T-helper 2 cell treated with Interferon-gamma antibody and Interleukin-4, amounts not matched to agents 100 ng/mL and 5 ng/mL, for 36 hours (primary cell): ENCODE data around the gene ASAP3. TPM values are rescaled to one million over a fixed set of nuclear protein-coding genes. Genes with fewer than 3 reads are reported as not detected.
"Not testable (repeated sequence)": the region's sequence is repeated elsewhere in the genome, so short reads cannot be mapped to it uniquely, and the experiment has no call there.

ENCODE experiments used
- intact Hi-C: fragments of 100-400 bp; cut with micrococcal nuclease; formaldehyde crosslinking; loops from one replicate; pipeline ENCODE4 v1.15.1; 2023
- total RNA-seq: library from RNA; stranded (reverse); gene quantifications from 2 replicates; pipeline ENCODE4 v1.2.3, GENCODE V29; 2022

Gene ASAP3
- total RNA-seq, 1 donor from 2014 or later: 0.86 TPM

DNA sequence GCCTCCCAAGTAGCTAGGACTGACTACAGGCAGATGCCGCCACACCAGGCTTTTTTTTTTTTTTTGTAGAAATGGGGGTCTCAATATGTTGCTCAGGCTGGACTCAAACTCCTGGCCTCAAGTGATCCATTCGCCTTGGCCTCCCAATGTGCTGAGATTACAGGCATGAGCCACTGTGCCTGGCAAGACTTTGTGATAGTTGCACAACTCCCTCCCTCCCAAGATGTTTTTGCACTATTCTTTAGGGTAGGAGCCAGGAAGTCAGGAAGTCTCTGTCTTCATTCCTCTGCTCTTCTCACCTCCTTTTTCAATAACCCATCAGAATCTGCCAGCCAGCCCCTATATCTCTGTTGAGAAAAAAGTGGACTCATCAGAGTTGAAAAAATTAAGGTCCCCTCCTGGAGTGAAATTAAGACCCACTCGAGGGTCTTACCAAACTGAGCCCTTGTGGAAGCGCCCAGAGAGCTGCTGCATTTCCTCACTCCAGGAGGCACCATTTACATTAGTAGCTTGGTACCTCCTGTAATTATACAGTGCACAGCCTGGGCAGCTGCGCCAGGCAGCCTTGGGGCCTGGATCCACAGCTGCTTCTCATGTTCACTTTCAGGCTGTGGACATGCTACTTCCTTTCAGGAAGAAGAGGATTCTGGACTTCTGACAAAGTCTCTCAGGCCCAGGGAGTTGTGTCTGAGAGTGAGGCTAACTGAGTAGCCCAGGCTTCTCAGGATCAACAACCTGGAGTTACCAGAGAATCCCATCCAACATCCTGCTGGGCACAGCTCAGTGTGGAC lies 83.5 kb downstream of the ASAP3 start:
- intact Hi-C loops: loop anchor here (5.0 kb wide), 1 partner anchor 33 kb away; the partner anchor contains the start of gene ZNF436

DNA sequence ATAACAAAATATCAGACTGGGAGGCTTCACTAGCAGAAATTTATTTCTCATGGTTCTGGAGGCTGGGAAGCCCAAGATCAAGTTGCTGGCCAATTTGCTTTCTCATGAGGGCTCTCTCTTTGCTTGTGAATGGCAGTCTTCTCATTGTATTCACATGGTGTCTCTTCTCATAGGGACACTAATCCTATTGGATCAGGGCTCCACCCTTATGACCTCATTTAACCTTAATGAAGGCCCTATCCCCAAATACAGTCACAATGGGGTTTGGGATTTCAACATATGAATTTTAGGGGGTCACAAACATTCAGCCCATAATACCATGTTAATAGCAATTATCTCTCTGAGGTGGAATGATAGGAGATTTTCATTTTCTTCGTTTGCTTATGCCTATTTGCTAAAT lies 84.8 kb downstream of the ASAP3 start:
- intact Hi-C loops: no loop called here

DNA sequence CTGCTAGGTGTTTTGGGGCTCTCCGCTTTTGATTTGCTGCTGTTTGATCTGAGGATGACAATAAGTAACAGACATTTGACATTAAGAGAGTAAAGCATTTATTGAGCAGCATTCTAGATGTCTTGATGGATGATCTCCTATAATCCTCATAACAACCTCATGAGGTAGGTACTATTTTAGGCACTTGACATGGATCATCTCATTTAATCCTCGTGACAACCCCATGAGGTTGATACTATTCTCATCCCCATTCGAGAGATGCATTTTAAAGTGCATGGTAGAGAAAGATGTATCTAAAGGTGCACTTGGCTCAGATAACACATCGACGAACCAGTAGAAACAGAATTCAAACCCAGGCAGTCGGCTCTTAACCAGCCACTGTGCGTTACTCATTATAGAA lies 86.1 kb downstream of the ASAP3 start:
- intact Hi-C loops: no loop called here

DNA sequence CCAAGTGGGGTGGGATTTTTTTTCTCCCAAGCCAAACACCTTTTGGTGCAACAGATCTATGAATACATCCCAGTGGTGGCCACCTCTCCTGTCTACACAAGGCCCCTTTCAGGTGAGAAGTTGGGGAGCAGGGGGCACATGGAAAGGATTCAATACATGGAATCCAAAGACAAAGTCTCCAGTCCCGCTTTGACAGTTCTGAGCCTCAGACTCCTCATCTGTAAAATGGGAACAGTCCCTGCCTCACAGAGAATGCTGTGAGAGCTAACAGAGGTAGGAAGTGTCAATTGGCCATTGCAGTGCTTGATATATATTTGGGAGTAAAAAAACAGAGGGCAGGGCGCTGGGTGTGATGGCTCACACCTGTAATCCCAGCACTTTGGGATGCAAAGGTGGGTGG lies 87.6 kb downstream of the ASAP3 start:
- intact Hi-C loops: no loop called here

DNA sequence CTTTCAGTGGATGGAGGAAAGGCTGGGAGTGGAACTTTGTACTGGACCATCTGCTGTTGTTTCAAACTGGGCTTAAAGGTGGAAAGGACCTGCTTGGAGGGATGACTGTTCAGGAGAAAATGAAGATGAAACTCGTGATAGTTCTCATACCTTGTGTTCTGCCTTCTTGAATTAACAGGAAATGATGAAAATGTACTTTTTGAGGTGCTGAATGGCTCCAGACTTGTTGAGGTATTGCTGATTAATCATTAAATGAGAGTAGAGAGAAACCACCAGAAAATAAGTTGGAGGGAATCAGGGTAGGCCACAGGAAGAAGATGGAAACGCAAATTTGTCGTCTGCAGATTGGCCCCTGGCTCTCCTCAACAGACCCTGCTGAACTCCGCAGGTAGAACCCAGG lies 88.1 kb downstream of the ASAP3 start:
- intact Hi-C loops: no loop called here

DNA sequence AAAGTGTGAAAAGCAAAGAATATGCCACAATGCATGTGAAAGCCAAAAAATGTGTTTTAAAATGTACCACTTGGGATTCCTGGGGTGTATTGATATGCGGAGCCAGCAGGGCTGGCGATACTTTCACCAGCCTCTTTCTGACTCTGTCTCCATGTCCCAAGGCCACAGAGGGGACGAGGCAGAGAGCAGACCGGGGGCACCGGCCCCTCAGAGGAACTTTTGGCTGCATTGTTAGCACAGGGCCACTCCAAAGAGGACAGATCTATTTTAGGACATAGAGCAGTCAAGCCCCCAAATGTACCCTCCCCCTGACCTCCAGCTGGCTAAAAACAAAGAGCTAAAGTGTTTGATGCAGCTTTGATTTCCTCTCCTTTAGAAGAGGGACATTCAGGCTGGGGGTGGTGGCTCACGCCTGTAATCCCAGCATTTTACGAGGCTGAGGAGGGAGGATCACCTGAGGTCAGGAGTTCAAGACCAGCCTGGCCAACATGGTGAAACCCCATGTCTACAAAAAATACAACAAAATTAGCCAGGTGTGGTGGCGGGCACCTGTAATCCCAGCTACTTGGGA lies 88.7 kb downstream of the ASAP3 start:
- intact Hi-C loops: no loop called here

DNA sequence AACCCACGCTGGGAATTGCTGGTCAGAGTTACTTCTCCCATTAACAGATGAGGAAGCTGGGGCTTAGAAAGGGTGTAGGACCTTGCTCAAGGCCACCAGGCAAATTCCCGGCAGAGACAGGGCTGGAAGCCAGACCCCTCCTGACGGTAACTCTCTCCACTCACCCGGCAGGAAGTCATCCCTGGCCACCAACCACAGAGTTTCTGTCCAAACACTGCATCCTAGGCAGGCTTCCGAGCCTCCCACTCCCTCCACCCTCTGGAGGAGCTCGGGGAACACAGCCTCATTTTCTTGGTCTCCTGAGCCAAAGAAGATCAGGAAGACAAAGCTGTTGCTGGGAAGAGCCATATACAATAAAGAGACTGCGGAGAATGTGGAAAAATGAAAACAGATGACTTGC lies 89.3 kb downstream of the ASAP3 start:
- intact Hi-C loops: no loop called here

DNA sequence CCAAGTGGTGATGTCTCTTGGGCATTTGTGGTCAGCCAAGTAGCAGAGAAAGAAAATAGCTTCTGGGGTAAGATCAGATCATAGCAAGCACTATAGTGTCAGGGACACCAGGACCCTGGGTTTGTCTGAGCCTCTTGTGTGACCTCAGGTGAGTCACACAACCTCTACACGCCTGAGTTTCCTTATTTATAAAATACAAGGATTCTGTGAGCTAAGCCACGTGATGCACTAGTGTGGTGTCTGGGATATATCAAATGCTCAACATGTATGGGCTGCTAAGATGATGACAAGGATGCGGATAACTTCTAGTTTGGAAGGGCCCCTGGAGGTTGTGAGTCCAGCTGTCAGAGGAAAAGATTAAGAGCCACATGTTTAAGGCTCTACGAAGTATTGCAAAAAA lies 89.8 kb downstream of the ASAP3 start:
- intact Hi-C loops: no loop called here

DNA sequence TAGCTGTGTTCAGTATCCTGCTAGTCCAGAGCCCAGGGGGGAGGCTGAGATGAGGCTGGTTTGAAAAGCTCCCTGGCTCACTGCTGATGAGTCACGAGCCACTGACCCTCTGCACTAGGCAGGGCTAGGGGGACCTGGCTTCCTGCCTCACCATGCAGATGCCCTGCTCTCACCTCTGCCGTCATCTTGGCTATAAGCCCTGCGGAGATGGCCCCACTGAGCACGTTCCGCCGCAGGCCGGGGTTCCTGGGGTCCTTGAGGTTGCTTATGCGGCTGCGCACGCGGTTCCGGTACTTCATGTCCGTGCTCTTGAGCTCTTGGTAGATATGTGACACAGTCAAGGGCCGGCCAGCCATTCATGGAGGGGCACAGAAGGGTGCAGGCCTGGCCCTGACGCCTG lies 90.3 kb downstream of the ASAP3 start:
- intact Hi-C loops: no loop called here

DNA sequence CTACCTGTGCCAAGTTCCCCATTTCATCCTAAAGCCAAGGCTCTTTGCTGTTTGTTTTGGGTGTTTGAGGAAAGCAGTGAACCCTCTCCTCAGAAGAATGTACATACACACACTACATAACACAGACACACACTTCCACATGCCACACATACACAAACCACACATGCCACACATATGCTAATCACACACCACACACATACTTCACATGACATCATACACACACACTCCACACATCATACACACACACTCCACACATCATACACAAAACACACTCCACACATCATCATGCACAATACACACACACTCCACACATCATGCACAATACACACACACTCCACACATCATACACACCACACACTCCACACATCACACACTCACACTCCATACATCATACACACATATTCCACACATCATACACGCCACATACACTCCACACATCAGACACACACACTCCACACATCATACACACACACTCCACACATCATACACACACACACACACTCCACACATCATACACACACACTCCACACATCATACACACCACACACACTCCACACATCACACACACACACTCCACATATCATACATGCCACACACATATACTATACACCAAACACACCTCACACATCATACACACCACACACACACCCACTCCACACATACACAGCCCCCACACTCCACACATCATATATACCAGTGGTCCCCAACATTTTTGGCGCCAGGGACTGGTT lies 91.7 kb downstream of the ASAP3 start:
- intact Hi-C loops: no loop called here

DNA sequence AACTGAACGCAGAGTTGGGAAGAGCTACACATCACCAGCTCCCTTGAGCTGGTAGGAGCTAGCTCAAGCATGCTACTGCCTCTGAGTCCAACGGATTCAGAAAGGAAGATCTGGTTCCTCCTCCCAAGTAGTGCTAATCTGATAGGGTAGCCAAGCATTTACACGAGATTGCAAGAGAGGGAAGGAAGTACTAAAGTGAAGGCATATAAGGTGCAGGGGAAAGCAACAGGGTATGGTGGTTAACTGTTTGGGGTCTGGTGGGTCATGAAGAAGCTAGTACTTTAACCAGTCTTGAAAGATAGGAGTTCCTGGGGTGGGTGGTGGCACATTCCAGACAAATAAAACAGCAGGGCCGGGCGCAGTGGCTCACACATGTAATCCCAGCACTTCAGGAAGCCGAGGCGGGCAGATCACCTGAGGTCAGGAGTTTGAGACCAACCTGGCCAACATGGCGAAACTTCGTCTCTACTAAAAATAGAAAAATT lies 94.1 kb downstream of the ASAP3 start:
- intact Hi-C loops: no loop called here

DNA sequence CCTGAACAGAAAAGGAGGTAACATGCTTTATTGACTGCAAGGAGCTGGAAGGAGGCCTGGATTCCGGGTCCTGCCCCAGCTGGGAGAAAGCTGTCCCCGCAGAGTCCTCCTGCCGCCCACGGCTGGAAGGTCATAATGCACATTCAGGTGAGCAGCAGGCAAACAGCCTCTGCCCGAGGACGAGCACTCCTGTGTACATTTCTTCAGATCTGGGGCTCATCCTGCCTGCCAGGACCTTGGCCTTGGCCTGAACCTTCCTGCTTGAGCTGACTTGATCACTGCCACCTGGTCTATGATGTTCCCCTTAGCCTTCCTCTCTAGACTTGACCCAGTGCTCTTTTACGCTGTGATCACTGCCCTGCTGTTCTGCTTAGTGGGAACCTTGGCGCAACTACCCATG lies 96.5 kb downstream of the ASAP3 start:
- intact Hi-C loops: no loop called here

DNA sequence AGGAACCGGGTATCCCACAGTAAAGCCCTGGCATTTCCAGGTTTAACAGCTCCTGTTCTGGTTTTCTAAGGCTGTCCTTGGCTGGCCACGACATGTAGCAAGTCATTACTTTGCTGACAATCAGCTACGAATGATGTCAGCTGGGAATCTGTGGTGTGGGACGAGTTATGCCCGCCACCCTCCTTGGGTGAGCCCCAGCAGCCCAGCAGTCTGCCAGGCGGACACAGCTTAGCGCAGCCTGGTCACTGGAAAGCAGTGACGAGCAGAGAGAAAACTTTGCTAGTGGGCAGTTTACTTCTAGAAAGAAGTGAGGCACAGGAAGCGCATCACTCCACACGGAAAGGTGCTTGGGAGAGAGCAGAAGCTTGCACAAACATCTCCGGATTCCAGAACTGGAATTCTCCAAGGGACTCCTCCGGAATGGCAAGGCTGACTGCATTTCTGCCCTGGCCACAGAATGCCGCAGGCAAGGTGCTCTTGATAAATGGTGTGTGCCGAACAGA lies 98.8 kb downstream of the ASAP3 start:
- intact Hi-C loops: no loop called here

DNA sequence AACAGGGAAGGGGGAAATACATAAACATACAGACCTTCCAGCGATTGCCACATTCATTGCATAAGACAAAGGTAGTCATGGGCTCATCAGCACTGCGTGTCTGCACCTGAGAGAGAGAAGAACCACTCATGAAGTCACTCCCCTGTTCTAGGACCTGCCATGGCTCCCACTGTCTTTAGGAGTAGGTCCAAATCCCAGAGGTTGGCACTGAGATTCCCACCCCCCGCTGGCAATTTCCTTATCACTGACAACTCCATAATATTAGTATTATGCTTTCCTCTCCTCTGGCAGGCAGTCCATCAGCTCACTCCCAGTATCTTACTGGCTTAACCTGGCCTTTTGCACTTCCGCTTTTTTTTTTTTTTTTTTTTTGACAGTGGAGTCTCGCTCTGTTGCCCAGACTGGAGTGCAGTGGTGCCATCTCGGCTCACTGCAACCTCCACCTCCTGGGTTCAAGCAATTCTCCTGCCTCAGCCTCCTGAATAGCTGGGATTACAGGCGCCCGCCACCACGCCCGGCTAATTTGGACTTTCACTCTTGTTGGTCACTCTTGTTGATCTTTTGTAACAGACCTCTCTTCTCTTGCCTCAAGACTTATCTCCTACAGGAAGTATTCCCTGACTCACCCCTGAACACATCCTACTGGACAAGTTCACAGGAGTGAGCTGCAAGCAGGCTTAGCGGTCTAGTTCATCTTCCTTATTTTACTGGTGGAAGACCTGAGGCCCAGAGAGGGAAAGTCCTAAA lies 99.5 kb downstream of the ASAP3 start:
- intact Hi-C loops: no loop called here

DNA sequence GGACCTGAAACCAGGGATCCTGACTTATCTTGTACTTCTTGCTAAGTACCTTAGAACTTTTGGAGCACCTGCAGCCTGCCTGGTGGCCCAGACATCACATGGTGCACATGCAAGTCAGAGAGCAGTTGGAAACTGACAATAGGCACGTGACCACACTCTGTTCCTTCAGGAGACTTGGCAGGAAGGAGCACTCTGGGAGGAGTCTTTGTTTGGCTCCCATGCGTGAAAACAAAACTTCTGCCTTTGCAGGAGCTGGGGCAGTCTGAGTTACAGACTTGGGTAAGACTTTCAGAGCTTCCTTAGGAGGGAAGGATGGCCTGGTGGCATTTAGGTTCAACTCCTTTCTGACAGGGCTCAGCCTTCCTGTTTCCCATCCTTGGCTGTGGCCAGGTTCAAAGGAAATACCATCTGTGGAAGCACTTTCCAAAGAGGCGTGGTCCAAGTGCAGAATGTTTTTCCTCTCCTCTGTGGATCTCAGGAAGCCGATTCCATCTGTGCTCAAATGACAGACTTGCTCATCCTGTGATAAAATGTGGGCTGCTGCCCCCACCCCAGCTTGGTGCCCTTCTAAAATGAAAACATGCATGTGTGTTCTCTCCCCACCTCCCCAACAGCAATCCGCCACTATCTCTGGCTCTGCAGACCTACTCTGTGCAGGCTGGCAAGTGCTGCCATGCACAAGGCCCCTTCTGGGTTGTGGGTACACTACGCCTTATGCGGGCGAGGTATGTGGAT lies 100.2 kb downstream of the ASAP3 start:
- intact Hi-C loops: no loop called here

DNA sequence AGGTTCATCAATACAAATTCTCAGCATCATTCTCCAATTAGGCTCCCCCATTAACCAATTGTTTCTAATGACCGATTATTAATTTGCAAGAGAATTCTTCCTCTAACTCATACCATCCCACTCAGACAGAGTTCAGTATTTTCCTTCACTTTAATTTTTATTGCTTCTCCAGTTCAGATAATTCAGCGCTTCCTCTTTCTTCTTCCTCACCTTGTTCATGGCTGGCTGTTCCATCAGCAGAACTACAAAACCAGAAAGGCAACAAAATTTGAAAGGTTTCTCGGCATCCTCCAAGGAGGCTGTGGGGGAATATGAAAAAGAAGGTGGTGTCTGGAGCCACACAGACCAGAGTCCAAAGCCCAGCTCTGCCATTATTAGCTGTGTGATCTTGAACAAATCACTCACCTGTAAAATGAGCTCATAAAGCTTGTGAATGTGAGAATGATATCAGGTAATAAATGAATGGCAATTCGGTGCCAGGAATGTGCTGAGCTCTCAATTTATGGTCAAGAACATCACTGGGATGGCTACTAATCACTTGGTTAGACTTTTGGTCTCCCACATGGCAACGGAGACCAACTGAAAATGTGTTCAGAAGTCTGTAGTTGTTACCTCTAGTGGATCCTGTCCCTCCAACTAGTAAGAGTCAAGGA lies 102.6 kb downstream of the ASAP3 start:
- intact Hi-C loops: no loop called here

DNA sequence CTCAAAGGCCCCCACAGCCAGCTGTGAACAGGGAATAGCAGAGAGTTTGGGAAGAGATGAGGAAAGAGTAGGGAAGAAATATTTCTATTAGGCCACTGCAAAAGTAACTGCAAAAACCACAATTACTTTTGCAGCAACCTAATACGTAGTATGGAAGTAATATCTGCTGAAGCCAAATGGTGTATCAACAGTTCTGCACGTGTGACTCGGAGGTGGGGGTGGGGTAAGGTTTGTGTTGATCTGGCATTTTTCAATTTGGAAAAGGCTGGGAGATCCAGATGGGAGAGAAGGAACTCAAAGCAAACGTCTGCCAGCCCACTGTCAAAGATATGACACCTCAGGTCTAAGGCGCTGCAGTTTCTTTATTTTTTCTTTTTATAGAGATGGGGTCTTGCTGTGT lies 103.3 kb downstream of the ASAP3 start:
- intact Hi-C loops: no loop called here

DNA sequence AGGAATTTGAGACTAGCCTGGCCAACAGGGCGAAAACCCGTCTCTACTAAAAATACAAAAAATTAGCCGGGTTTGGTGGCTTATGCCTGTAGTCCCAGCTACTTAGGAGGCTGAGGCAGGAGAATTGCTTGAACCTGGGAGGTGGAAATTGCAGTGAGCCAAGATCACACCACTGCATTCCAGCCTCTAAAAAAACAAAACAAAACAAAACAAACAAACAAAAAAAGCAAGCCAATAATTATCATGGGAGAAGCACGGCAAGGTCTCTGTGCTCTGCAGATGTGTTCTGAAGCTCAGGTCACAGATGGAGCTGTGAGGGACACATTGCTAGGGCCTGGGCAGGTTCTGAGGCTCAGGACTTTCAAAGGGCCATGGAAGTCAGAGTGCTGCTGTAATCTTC lies 103.7 kb downstream of the ASAP3 start:
- intact Hi-C loops: not testable (repeated sequence)
